Ovary (tissue), 9 donors: ENCODE results near the gene CEP112. TPM values are rescaled to one million over a fixed set of nuclear protein-coding genes. Genes with fewer than 3 reads are reported as not detected.

ENCODE experiments used
- DNase-seq, 5 donors: peaks; one replicate each; pipeline ENCODE4 v3.0.0-alpha.2; 2019 to 2020
- H3K27ac ChIP-seq, 2 donors: fragments of 200-600 bp; one replicate each; pipeline versions ENCODE4 v1.5.1 to v1.8.0; 2019 to 2022
- H3K27me3 ChIP-seq: fragments of 200-600 bp; one replicate; pipeline ENCODE4 v1.8.0; 2022
- H3K36me3 ChIP-seq: fragments of 200-600 bp; sonication (generic); one replicate; pipeline ENCODE4 v1.5.1; 2019
- H3K4me1 ChIP-seq: one replicate; pipeline ENCODE4 v1.8.1; 2013; ENCODE audit warnings: mild to moderate bottlenecking, moderate library complexity; ENCODE audit not compliant: insufficient read depth
- H3K4me3 ChIP-seq: fragments of 200-600 bp; sonication (generic); one replicate; pipeline ENCODE4 v1.5.1; 2017
- H3K9me3 ChIP-seq, 2 donors: fragments of 200-600 bp in 1 of 2; sonication (generic) in 1 of 2; one replicate each; pipeline versions ENCODE4 v1.5.1 to v1.8.1; 2013 to 2019; ENCODE audit warnings: mild to moderate bottlenecking in 1 of 2, moderate library complexity in 1 of 2
- EP300 ChIP-seq: sonication (generic); formaldehyde crosslinking; IDR thresholded peaks from one replicate; pipeline ENCODE4 v1.6.1; 2017; ENCODE audit warnings: antibody characterized with exemption
- POLR2A ChIP-seq: fragments of 450-650 bp; IDR thresholded peaks from one replicate; pipeline ENCODE4 v1.6.1; 2017; ENCODE audit warnings: antibody characterized with exemption, mild to moderate bottlenecking, moderate library complexity
- WGBS, 3 donors: extraction: QIAGEN DNeasy Blood & Tissue Kit in 1 of 3; methylation state at CpG; one replicate each; pipeline versions ENCODE4 v1.1.5 to v1.1.7; 2013 to 2017; 5-methylcytosine and 5-hydroxymethylcytosine counted together
- intact Hi-C, 4 donors: fragments of 100-400 bp; cut with DNase I; formaldehyde crosslinking; loops; one replicate each; pipeline versions ENCODE4 v1.11.0 to v1.15.1; 2022 to 2023
- polyA plus RNA-seq, 2 donors: library from polyadenylated mRNA; stranded (reverse); fragments of 200-250 nt in 1 of 2; fragments of 350-450 nt in 1 of 2; fragmentation: Illumina TruSeq in 1 of 2; extraction: RNeasy Lipid Tissue Mini Kit (QIAGEN cat#74804) in 1 of 2; gene quantifications; one replicate each; pipeline ENCODE4 v1.2.3, GENCODE V29; 2013 to 2014
- total RNA-seq, 7 donors: library from RNA; depleted of rRNA in 2 of 7; stranded (reverse); fragments of >200 nt in 2 of 7; fragmentation: NEBNext Ultra II Directional in 3 of 7; extraction: Animal tissue kit (Norgen Biotek cat#: 25700) in 3 of 7; gene quantifications; one replicate each; pipeline versions ENCODE4 v1.1.0 to v1.2.4, GENCODE V29; 2016 to 2023
- TF ChIP-seq, protein P1 (sequence below), 3 donors: fragments of 450-650 bp in 2 of 3; fragments of 200-600 bp in 1 of 3; IDR thresholded peaks; one replicate each; pipeline versions ENCODE4 v1.5.1 to v1.8.0; 2016 to 2022; ENCODE audit warnings: antibody characterized with exemption in 3 of 3, mild to moderate bottlenecking in 1 of 3
- donor health status: DM: no; HTN: no; CAD: no; lungs with moderate emphysema.
- donor health status: DM: no; HTN: no; CAD: no.
- donor health status: Bipolar disorder and iron deficiency.
- donor health status: DM: yes; HTN: yes; CAD: no.
- donor health status: DM: no; HTN: no; CAD: no.
- donor health status: DM: yes; HTN: yes; CAD: no.

CEP112 gene
- total and polyA plus RNA-seq, 9 donors, result 9.3 to 25.5 (median 16.9) TPM

DNA sequence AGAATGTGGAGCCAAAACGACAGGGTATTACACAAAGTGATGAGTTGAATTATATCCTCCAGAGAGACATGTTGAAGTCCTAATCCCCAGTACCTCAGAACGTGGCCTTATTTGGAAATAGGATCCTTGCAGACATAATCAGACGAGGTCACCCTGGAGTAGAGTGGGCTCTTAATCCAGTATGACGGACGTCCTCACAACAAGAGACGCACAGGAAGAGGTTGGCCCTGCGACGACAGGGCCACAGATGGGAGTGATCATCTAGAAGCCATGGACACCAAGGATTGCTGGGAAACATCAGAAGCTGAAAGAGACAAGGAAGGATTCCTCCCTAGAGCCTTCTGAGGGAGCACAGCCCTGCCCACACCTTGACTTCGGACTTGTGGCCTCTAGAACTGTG, 488.0 kb downstream of the CEP112 start:
- intact Hi-C loops, result loop anchor here in 1 of 4 donors (10.0 kb wide), 1 partner anchor 139 kb away; the partner anchor contains the start of gene AXIN2

DNA sequence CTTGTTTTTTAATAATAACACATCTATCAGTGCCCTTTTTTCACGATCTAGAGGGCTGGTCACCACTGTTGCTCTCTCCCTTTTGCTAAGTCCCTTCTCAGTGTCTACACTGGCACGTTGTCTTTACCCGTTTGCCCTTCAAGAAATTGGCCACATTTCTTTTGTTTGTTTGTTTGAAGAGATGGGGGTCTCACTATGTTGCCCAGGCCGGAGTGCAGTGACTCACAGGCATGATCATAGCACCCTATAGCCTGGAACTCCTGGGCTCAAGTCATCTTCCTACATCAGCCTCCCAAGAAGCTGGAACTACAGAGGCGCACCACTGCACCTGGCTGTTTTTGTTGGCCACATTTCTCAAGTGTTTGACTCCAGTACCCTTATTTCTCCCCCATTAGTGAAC, 492.5 kb downstream of the CEP112 start:
- 79 to 96% (median 87%) methylated on average over 5 of the region's 5 CpGs for WGBS, 3 donors
- TF ChIP-seq POLR2A (no peak), EP300 (no peak)
- TF ChIP-seq, protein P1, sequence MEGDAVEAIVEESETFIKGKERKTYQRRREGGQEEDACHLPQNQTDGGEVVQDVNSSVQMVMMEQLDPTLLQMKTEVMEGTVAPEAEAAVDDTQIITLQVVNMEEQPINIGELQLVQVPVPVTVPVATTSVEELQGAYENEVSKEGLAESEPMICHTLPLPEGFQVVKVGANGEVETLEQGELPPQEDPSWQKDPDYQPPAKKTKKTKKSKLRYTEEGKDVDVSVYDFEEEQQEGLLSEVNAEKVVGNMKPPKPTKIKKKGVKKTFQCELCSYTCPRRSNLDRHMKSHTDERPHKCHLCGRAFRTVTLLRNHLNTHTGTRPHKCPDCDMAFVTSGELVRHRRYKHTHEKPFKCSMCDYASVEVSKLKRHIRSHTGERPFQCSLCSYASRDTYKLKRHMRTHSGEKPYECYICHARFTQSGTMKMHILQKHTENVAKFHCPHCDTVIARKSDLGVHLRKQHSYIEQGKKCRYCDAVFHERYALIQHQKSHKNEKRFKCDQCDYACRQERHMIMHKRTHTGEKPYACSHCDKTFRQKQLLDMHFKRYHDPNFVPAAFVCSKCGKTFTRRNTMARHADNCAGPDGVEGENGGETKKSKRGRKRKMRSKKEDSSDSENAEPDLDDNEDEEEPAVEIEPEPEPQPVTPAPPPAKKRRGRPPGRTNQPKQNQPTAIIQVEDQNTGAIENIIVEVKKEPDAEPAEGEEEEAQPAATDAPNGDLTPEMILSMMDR (IDR thresholded peaks at IDR 0.05), result no peak
- intact Hi-C loops, result no loop called here
- H3K36me3 ChIP-seq, result no peaks in the 10 kb centered on the region
- H3K4me1 ChIP-seq, result peaks cover 4% of the 10 kb centered on the region
- H3K27me3 ChIP-seq, result no peaks in the 10 kb centered on the region
- no peak overlapping the region for H3K27ac ChIP-seq
- no peaks in the 10 kb centered on the region for H3K9me3 ChIP-seq
- no peak for DNase-seq
- H3K4me3 ChIP-seq, result no peak overlapping the region

More for the DNA sequence above, 488.0 kb downstream of the CEP112 start:
- Histone ChIP-seq H3K9me3 (no peaks in the 10 kb centered on the region), H3K27ac (no peak overlapping the region), H3K27me3 (no peaks in the 10 kb centered on the region), H3K4me1 (no peaks in the 10 kb centered on the region), H3K36me3 (no peaks in the 10 kb centered on the region), H3K4me3 (no peak overlapping the region)
- no peak for TF ChIP-seq EP300
- no peak for TF ChIP-seq POLR2A
- TF ChIP-seq, protein P1 (IDR thresholded peaks at IDR 0.05), result no peak
- DNase-seq, result no peak
- WGBS, 3 donors, result 86 to 89% (median 88%) methylated on average over 9 of the region's 9 CpGs

DNA sequence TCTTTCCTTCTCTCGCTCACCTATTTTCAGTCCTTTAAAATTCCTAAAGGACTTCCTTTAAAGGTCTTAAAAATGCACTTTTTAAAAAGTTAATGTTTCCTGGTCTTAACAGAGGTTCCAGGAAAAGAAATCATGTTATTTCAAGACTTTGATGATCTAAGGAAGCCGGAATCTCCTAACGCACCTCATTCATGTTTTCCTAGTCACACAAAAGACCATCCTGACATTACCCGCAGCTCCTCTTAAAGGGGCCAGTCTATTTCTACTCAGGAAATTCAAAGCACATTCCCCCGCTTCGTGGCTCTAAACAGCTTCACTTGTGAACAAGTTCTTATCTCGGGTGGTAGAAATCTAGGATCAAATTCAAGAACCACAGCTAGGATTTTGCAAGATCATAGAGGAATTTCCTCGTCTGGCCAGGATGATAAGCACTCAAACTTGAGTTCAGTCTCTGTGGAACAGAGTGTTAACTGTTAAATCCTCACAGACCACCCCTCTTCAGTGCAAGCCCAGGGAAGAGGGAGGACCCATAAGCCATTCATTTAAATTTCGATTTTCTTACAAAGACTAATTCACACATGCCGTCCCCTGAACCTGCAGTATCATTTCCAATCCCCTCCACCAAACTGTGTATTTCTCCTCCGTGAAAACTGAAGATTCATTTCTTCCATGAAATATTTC, 493.4 kb downstream of the CEP112 start:
- peak in 1 of 5 donors; percentile 29 for DNase-seq
- Histone ChIP-seq H3K9me3 (no peaks in the 10 kb centered on the region), H3K36me3 (no peaks in the 10 kb centered on the region), H3K4me3 (no peak overlapping the region), H3K4me1 (peaks cover 4% of the 10 kb centered on the region), H3K27ac (peak overlapping the region in 1 of 2 donors; percentile 9), H3K27me3 (no peaks in the 10 kb centered on the region)
- 11 to 18% (median 12%) methylated on average over 11 of the region's 11 CpGs for WGBS, 3 donors
- intact Hi-C loops, result no loop called here
- TF ChIP-seq, protein P1 (IDR thresholded peaks at IDR 0.05), result no peak
- TF ChIP-seq POLR2A, result no peak
- no peak for TF ChIP-seq EP300

DNA sequence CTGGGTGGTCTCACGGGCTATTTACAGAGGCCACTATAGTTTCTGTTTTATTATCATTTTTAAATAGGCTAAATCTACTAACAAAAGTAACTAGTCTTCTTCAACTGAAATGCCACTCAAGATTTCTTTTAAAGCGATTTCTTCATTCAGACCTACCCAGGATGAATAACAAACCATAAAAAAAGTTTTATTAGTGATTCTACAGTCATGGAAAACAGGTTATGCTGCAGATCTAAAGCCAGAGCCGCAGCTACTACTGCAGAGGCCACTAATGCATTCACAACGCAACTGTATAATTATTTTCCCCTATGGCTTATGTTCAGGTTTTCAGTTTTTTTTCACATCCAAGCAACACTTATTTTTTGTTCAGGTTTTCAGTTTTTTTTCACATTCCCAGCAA, 494.3 kb downstream of the CEP112 start:
- H3K4me1 ChIP-seq, result peaks cover 4% of the 10 kb centered on the region
- TF ChIP-seq, protein P1 (IDR thresholded peaks at IDR 0.05), result no peak
- TF ChIP-seq POLR2A (no peak), EP300 (no peak)
- intact Hi-C loops, result no loop called here
- H3K36me3 ChIP-seq, result no peaks in the 10 kb centered on the region
- H3K9me3 ChIP-seq, result no peaks in the 10 kb centered on the region
- no peak overlapping the region for H3K4me3 ChIP-seq
- H3K27me3 ChIP-seq, result no peaks in the 10 kb centered on the region
- H3K27ac ChIP-seq, result no peak overlapping the region
- no peak for DNase-seq
- 63 to 68% (median 64%) methylated on average over 4 of the region's 4 CpGs for WGBS, 3 donors
